Measurements from ENCODE around the gene S100A3. TPM values are rescaled to one million over a fixed set of nuclear protein-coding genes. Genes with fewer than 3 reads are reported as not detected.

The S100A3 gene
- total and polyA plus RNA-seq, 2 of the 8 experiments (the other 6 are each of a cell fraction or from before 2014, with no cell fraction given) = 0.26 to 0.47 TPM

DNA sequence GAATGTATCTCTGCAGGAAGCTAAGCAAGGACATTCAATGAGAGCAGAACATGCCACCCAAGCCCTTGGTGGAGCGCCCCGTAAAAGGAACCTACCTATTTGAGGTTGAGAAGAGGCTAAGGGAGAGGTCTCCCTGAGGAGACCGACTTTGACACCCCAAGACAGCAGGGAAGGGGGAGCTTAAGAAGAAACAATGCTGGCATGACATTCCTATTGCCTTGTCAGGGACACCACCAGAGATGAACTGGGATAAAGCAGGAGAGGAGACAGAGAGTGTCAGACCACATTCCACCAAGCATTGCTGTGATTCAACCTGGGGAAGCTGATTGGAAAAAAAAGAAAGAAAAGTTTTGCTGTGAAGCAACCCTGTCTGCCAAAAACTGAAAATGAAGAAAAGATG is 29.9 kb upstream of the S100A3 start (continued):
- TF ChIP-seq, protein P1, sequence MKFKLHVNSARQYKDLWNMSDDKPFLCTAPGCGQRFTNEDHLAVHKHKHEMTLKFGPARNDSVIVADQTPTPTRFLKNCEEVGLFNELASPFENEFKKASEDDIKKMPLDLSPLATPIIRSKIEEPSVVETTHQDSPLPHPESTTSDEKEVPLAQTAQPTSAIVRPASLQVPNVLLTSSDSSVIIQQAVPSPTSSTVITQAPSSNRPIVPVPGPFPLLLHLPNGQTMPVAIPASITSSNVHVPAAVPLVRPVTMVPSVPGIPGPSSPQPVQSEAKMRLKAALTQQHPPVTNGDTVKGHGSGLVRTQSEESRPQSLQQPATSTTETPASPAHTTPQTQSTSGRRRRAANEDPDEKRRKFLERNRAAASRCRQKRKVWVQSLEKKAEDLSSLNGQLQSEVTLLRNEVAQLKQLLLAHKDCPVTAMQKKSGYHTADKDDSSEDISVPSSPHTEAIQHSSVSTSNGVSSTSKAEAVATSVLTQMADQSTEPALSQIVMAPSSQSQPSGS (IDR thresholded peaks at IDR 0.05; ENCODE audit: low read length) = no peak
- TF ChIP-seq EP300 (IDR thresholded peaks at IDR 0.05; ENCODE audit: borderline replicate concordance in 1 of 2, low read depth in 2 of 2, low read length in 2 of 2) = no peak
- no peak for TF ChIP-seq SIX5 (IDR thresholded peaks at IDR 0.05; ENCODE audit: low read depth, low read length)

All from H1 (cell line).